H9 (cell line): ENCODE data around the gene FRG2B. TPM values are rescaled to one million over a fixed set of nuclear protein-coding genes. Genes with fewer than 3 reads are reported as not detected.

ENCODE experiments used
- DNase-seq: peaks from one replicate; pipeline ENCODE4 v3.0.0-alpha.2; 2017
- H2AFZ ChIP-seq: one replicate; pipeline ENCODE4 v1.6.1; 2013; ENCODE audit warnings: mild to moderate bottlenecking, low read length, control low read depth, moderate library complexity
- H2AK5ac ChIP-seq: 2 replicates; pipeline ENCODE4 v1.6.1; 2013; ENCODE audit warnings: low read length, control low read depth, mixed read lengths; ENCODE audit not compliant: insufficient read length
- H2BK120ac ChIP-seq: one replicate; pipeline ENCODE4 v1.6.1; 2013; ENCODE audit warnings: low read depth, mild to moderate bottlenecking, low read length, control low read depth, inconsistent platforms; ENCODE audit not compliant: poor library complexity, severe bottlenecking
- H2BK12ac ChIP-seq: 2 replicates; pipeline ENCODE4 v1.6.1; 2013; ENCODE audit warnings: low read length, control low read depth, mixed read lengths, low read depth; ENCODE audit not compliant: insufficient read length
- H2BK15ac ChIP-seq: 2 replicates; pipeline ENCODE4 v1.6.1; 2013; ENCODE audit warnings: low read depth, low read length, control low read depth
- H2BK20ac ChIP-seq: one replicate; pipeline ENCODE4 v1.6.1; 2013; ENCODE audit warnings: low read depth, mild to moderate bottlenecking, low read length, control low read depth, inconsistent platforms; ENCODE audit not compliant: poor library complexity, severe bottlenecking
- H2BK5ac ChIP-seq: 2 replicates; pipeline ENCODE4 v1.6.1; 2013; ENCODE audit warnings: low read length, control low read depth, mixed read lengths; ENCODE audit not compliant: insufficient read length
- H3K14ac ChIP-seq: 2 replicates; pipeline ENCODE4 v1.6.1; 2013; ENCODE audit warnings: low read length, control low read depth; ENCODE audit not compliant: insufficient read depth
- H3K18ac ChIP-seq: 2 replicates; pipeline ENCODE4 v1.6.1; 2013; ENCODE audit warnings: low read depth, mild to moderate bottlenecking, mixed read lengths, low read length, control low read depth; ENCODE audit not compliant: insufficient read length
- H3K23ac ChIP-seq: 2 replicates; pipeline ENCODE4 v1.6.1; 2013; ENCODE audit warnings: low read length, control low read depth, mixed read lengths, low read depth; ENCODE audit not compliant: insufficient read length
- H3K23me2 ChIP-seq: 2 replicates; pipeline ENCODE4 v1.6.1; 2013; ENCODE audit warnings: low read depth, mild to moderate bottlenecking, mixed read lengths, low read length, control low read depth; ENCODE audit not compliant: insufficient read length, poor library complexity, severe bottlenecking
- H3K27ac ChIP-seq: 2 replicates; pipeline ENCODE4 v1.5.1; 2013; ENCODE audit warnings: low read length, control low read depth, mixed read lengths, low read depth; ENCODE audit not compliant: insufficient read length
- H3K27me3 ChIP-seq: 2 replicates; pipeline ENCODE4 v1.6.1; 2013; ENCODE audit warnings: low read length, control low read depth, inconsistent platforms; ENCODE audit not compliant: insufficient read depth
- H3K4ac ChIP-seq: 2 replicates; pipeline ENCODE4 v1.6.1; 2013; ENCODE audit warnings: low read depth, mild to moderate bottlenecking, control low read depth, inconsistent platforms, low read length, moderate library complexity
- H3K4me1 ChIP-seq: 2 replicates; pipeline ENCODE4 v1.6.1; 2013; ENCODE audit warnings: low read length, control low read depth, inconsistent platforms; ENCODE audit not compliant: insufficient read depth
- H3K4me2 ChIP-seq: 2 replicates; pipeline ENCODE4 v1.6.1; 2013; ENCODE audit warnings: low read length, control low read depth, mixed read lengths; ENCODE audit not compliant: insufficient read length, insufficient read depth
- H3K56ac ChIP-seq: 2 replicates; pipeline ENCODE4 v1.6.1; 2013; ENCODE audit warnings: low read depth, mild to moderate bottlenecking, mixed read lengths, low read length, control low read depth; ENCODE audit not compliant: insufficient read length
- H3K79me1 ChIP-seq: 2 replicates; pipeline ENCODE4 v1.6.1; 2013; ENCODE audit warnings: low read depth, mild to moderate bottlenecking, moderate library complexity, low read length, control low read depth, inconsistent platforms; ENCODE audit not compliant: insufficient read depth, poor library complexity, severe bottlenecking
- H3K79me2 ChIP-seq: 2 replicates; pipeline ENCODE4 v1.6.1; 2013; ENCODE audit warnings: low read length, control low read depth, inconsistent platforms; ENCODE audit not compliant: insufficient read depth
- H3K9ac ChIP-seq: 2 replicates; pipeline ENCODE4 v1.6.1; 2013; ENCODE audit warnings: low read length, control low read depth, mixed read lengths; ENCODE audit not compliant: insufficient read length; ENCODE audit errors: extremely low read depth
- H3K9me3 ChIP-seq: one replicate; pipeline ENCODE4 v1.6.1; 2013; ENCODE audit warnings: low read depth, low read length, inconsistent platforms; ENCODE audit not compliant: control insufficient read depth
- H3T11ph ChIP-seq: one replicate; pipeline ENCODE4 v1.6.1; 2013; ENCODE audit warnings: mild to moderate bottlenecking, low read length, control low read depth, inconsistent platforms
- H4K20me1 ChIP-seq: one replicate; pipeline ENCODE4 v1.6.1; 2013; ENCODE audit not compliant: control insufficient read depth, insufficient read length, insufficient read depth
- H4K5ac ChIP-seq: 2 replicates; pipeline ENCODE4 v1.6.1; 2013; ENCODE audit warnings: low read depth, mild to moderate bottlenecking, mixed read lengths, low read length, control low read depth; ENCODE audit not compliant: insufficient read length
- H4K8ac ChIP-seq: replicated peaks from 2 replicates; pipeline ENCODE4 v1.6.1; 2013; ENCODE audit warnings: low read length, control low read depth, mixed read lengths, low read depth; ENCODE audit not compliant: insufficient read length
- H4K91ac ChIP-seq: 2 replicates; pipeline ENCODE4 v1.6.1; 2013; ENCODE audit warnings: low read depth, mild to moderate bottlenecking, moderate library complexity, mixed read lengths, low read length, control low read depth; ENCODE audit not compliant: insufficient read length
- H3K27ac Mint-ChIP-seq, 3 experiments: 2 replicates in 2 of 3; 3 replicates in 1 of 3; pipeline ENCODE4 v1.8.0; 2020 to 2021; ENCODE audit warnings: mixed read lengths in 3 of 3, mild to moderate bottlenecking in 1 of 3, moderate library complexity in 1 of 3
- H3K27me3 Mint-ChIP-seq: 2 replicates; pipeline ENCODE4 v1.8.0; 2021; ENCODE audit warnings: low read depth, mild to moderate bottlenecking, moderate library complexity, mixed read lengths
- H3K36me3 Mint-ChIP-seq, 3 experiments: 2 replicates in 2 of 3; 3 replicates in 1 of 3; pipeline ENCODE4 v1.8.0; 2020 to 2021; ENCODE audit warnings: low read depth in 3 of 3, mixed read lengths in 3 of 3; ENCODE audit not compliant: insufficient read depth in 1 of 3
- H3K4me1 Mint-ChIP-seq, 2 experiments: 2 replicates each; pipeline ENCODE4 v1.8.0; 2020; ENCODE audit warnings: mixed read lengths in 2 of 2
- H3K4me3 Mint-ChIP-seq, 2 experiments: 2 replicates in 1 of 2; 3 replicates in 1 of 2; pipeline ENCODE4 v1.8.0; 2020 to 2021; ENCODE audit warnings: mild to moderate bottlenecking in 2 of 2, mixed read lengths in 2 of 2, moderate library complexity in 1 of 2
- H3K9me3 Mint-ChIP-seq, 2 experiments: 2 replicates in 1 of 2; 3 replicates in 1 of 2; pipeline ENCODE4 v1.8.0; 2020; ENCODE audit warnings: mild to moderate bottlenecking in 2 of 2, mixed read lengths in 2 of 2, moderate library complexity in 1 of 2
- WGBS: extraction: QIAGEN DNeasy Blood & Tissue Kit; methylation state at CpG from one replicate; pipeline ENCODE4 v1.1.7; 2013; ENCODE audit warnings: missing lambda C conversion rate, low lambda C conversion rate, mixed read lengths; ENCODE audit not compliant: insufficient read length; ENCODE audit errors: extremely low coverage; 5-methylcytosine and 5-hydroxymethylcytosine counted together
- total RNA-seq: library from RNA; stranded (reverse); gene quantifications from 2 replicates; pipeline ENCODE4 v1.2.1, GENCODE V29; 2021
- TF ChIP-seq, protein P1 (sequence below): fragments of 200-600 bp; sonication (generic); conservative IDR thresholded peaks from 3 replicates; pipeline ENCODE4 v1.8.0; 2021; ENCODE audit warnings: antibody characterized with exemption, mild to moderate bottlenecking

FRG2B gene
- total RNA-seq, 1 experiment from 2014 or later = not detected

- Histone ChIP-seq H3K4me1 (no peaks in the 10 kb centered on the region), H4K5ac (no peak overlapping the region), H3K18ac (no peak overlapping the region), H2AK5ac (no peak overlapping the region), H3K4me2 (no peak overlapping the region), H4K91ac (no peak overlapping the region), H2AFZ (no peak overlapping the region), H2BK120ac (no peak overlapping the region), H3K4ac (no peak overlapping the region), H3K9ac (no peak overlapping the region), H4K8ac (no peak overlapping the region), H2BK20ac (no peak overlapping the region), H4K20me1 (no peaks in the 10 kb centered on the region), H2BK5ac (no peak overlapping the region), H2BK12ac (no peak overlapping the region), H3T11ph (no peak overlapping the region), H3K79me2 (no peaks in the 10 kb centered on the region), H3K27me3 (no peaks in the 10 kb centered on the region), H3K56ac (no peak overlapping the region), H3K23ac (no peak overlapping the region), H3K79me1 (no peaks in the 10 kb centered on the region), H3K14ac (no peak overlapping the region), H2BK15ac (no peak overlapping the region), H3K23me2 (peaks cover 5% of the 10 kb centered on the region), H3K27ac (no peak overlapping the region), H3K9me3 (peaks cover 91% of the 10 kb centered on the region)
- TF ChIP-seq, protein P1, sequence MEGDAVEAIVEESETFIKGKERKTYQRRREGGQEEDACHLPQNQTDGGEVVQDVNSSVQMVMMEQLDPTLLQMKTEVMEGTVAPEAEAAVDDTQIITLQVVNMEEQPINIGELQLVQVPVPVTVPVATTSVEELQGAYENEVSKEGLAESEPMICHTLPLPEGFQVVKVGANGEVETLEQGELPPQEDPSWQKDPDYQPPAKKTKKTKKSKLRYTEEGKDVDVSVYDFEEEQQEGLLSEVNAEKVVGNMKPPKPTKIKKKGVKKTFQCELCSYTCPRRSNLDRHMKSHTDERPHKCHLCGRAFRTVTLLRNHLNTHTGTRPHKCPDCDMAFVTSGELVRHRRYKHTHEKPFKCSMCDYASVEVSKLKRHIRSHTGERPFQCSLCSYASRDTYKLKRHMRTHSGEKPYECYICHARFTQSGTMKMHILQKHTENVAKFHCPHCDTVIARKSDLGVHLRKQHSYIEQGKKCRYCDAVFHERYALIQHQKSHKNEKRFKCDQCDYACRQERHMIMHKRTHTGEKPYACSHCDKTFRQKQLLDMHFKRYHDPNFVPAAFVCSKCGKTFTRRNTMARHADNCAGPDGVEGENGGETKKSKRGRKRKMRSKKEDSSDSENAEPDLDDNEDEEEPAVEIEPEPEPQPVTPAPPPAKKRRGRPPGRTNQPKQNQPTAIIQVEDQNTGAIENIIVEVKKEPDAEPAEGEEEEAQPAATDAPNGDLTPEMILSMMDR = no peak
- Mint-ChIP-seq H3K27ac (no peak overlapping the region), H3K4me1 (no peaks in the 10 kb centered on the region), H3K36me3 (peaks cover 4 to 56% (median 23%) of the 10 kb centered on the region in 3 experiments; a peak in 6 of 7 replicates), H3K4me3 (no peak overlapping the region), H3K9me3 (peaks cover 99 to 100% of the 10 kb centered on the region in 2 experiments), H3K27me3 (peaks cover 5% of the 10 kb centered on the region)
- WGBS = no CpG with 5 or more reads among the region's 8 CpGs
- no peak for DNase-seq
Measured at GRCh38 chr10:133616371-133617130, 10.0 kb downstream of the FRG2B start.
